PFSK-1 (cell line): ENCODE results near the gene CYTH1.

Source experiments
- FOXP2 ChIP-seq: optimal IDR thresholded peaks from 2 replicates; pipeline ENCODE3; 2011; ENCODE audit warnings: borderline replicate concordance, control low read depth, inconsistent platforms; ENCODE audit not compliant: insufficient read depth; ENCODE audit errors: extremely low read length, extremely low read depth
- POLR2AphosphoS5 ChIP-seq: IDR thresholded peaks from 2 replicates; pipeline ENCODE4 v1.6.1; 2012; ENCODE audit warnings: low read depth, mild to moderate bottlenecking, control low read depth, low read length, moderate library complexity
- REST ChIP-seq, 2 experiments: IDR thresholded peaks; 2 replicates each; pipeline versions ENCODE4 v1.6.1 to v1.8.0; 2011 to 2012; ENCODE audit warnings: low read depth in 2 of 2, low read length in 2 of 2, control low read depth in 1 of 2, inconsistent platforms in 1 of 2, mild to moderate bottlenecking in 1 of 2, moderate library complexity in 1 of 2; ENCODE audit not compliant: insufficient read depth in 1 of 2
- SIN3A ChIP-seq: IDR thresholded peaks from 2 replicates; pipeline ENCODE4 v1.6.1; 2012; ENCODE audit warnings: mild to moderate bottlenecking, low read length, moderate library complexity, borderline replicate concordance; ENCODE audit not compliant: insufficient read depth
- TAF1 ChIP-seq: IDR thresholded peaks from 2 replicates; pipeline ENCODE4 v1.6.1; 2012; ENCODE audit warnings: low read length, control low read depth, borderline replicate concordance; ENCODE audit not compliant: insufficient read depth

CYTH1 gene

DNA sequence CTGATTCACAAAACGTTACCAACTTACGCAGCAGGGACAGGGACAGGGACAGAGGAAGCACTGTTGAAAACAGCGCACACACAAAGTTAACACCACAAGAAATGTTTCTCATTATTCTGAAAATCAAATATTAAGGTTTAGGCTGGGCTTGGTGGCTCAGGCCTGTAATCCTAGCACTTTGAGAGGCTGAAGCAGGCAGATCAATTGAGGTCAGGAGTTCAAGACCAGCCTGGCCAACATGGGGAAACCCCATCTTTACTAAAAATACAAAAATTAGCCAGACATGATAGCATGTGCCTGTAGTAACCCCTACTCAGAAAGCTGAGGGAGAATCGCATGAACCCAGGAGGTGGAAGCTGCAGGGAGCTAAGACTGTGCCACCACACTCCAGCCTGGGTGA is 4.2 kb downstream of the CYTH1 start:
- no peak for TF ChIP-seq TAF1
- no peak for TF ChIP-seq SIN3A
- TF ChIP-seq REST (IDR thresholded peaks at IDR 0.05; ENCODE audit: insufficient read depth in 1 of 2, low read depth in 2 of 2, low read length in 2 of 2), result no peak
- TF ChIP-seq POLR2AphosphoS5, result no peak
- TF ChIP-seq FOXP2, result no peak

GRCh38 chr17:78774956-78775571 is 7.0 kb downstream of the CYTH1 start:
- TF ChIP-seq REST (IDR thresholded peaks at IDR 0.05; ENCODE audit: insufficient read depth in 1 of 2, low read depth in 2 of 2, low read length in 2 of 2) (no peak), TAF1 (no peak), SIN3A (no peak), POLR2AphosphoS5 (no peak), FOXP2 (no peak)

GRCh38 chr17:78774453-78774852 is 7.6 kb downstream of the CYTH1 start:
- TF ChIP-seq REST (IDR thresholded peaks at IDR 0.05; ENCODE audit: insufficient read depth in 1 of 2, low read depth in 2 of 2, low read length in 2 of 2) (no peak), SIN3A (no peak), POLR2AphosphoS5 (no peak), FOXP2 (no peak), TAF1 (no peak)

- TF ChIP-seq TAF1, result no peak
- no peak for TF ChIP-seq SIN3A
- TF ChIP-seq POLR2AphosphoS5, result no peak
- no peak for TF ChIP-seq REST (IDR thresholded peaks at IDR 0.05; ENCODE audit: insufficient read depth in 1 of 2, low read depth in 2 of 2, low read length in 2 of 2)
- no peak for TF ChIP-seq FOXP2
Measured at GRCh38 chr17:78771758-78772382, 10.2 kb downstream of the CYTH1 start.
